DOHH2 (cell line): Measurements from ENCODE around the gene USP31.
"Not testable (repeated sequence)": the region's sequence is repeated elsewhere in the genome, so short reads cannot be mapped to it uniquely, and the experiment has no call there.

Source experiments
- H3F3A ChIP-seq: fragments of 200-600 bp; sonication (generic), shearing (Covaris generic); 2 replicates; pipeline ENCODE4 v1.6.0; 2016; ENCODE audit warnings: antibody characterized with exemption, mild to moderate bottlenecking; ENCODE audit not compliant: control insufficient read depth, insufficient read depth
- H3K27ac ChIP-seq: fragments of 200-600 bp; sonication (generic); 2 replicates; pipeline ENCODE4 v1.5.1; 2014; ENCODE audit warnings: low read depth, mild to moderate bottlenecking, low read length, moderate library complexity
- H3K27me3 ChIP-seq: fragments of 200-600 bp; sonication (generic); 2 replicates; pipeline ENCODE4 v1.6.1; 2014; ENCODE audit warnings: mild to moderate bottlenecking, low read length, mixed read lengths; ENCODE audit not compliant: control insufficient read depth
- H3K36me3 ChIP-seq: fragments of 200-600 bp; sonication (generic); 2 replicates; pipeline ENCODE4 v1.6.1; 2014; ENCODE audit warnings: mild to moderate bottlenecking, low read length, moderate library complexity, mixed read lengths; ENCODE audit not compliant: control insufficient read depth
- H3K4me1 ChIP-seq: fragments of 200-600 bp; sonication (generic); 2 replicates; pipeline ENCODE4 v1.6.1; 2014; ENCODE audit warnings: mild to moderate bottlenecking, low read length, mixed read lengths; ENCODE audit not compliant: control insufficient read depth
- H3K4me2 ChIP-seq: fragments of 200-600 bp; sonication (generic); 2 replicates; pipeline ENCODE4 v1.6.0; 2014; ENCODE audit warnings: mild to moderate bottlenecking, low read length, moderate library complexity
- H3K4me3 ChIP-seq: fragments of 200-600 bp; sonication (generic); 2 replicates; pipeline ENCODE4 v1.5.1; 2014; ENCODE audit warnings: mild to moderate bottlenecking, low read length, mixed read lengths
- H3K79me2 ChIP-seq: fragments of 200-600 bp; sonication (generic); 2 replicates; pipeline ENCODE4 v1.6.1; 2014; ENCODE audit warnings: mild to moderate bottlenecking, low read length, mixed read lengths; ENCODE audit not compliant: control insufficient read depth
- H3K9me2 ChIP-seq: fragments of 200-600 bp; sonication (generic); replicated peaks from 2 replicates; pipeline ENCODE4 v1.6.1; 2014; ENCODE audit warnings: mild to moderate bottlenecking, low read length, mixed read lengths; ENCODE audit not compliant: control insufficient read depth
- H3K9me3 ChIP-seq: fragments of 200-600 bp; sonication (generic); 2 replicates; pipeline ENCODE4 v1.6.1; 2014; ENCODE audit warnings: antibody characterized with exemption, low read length, mixed read lengths; ENCODE audit not compliant: control insufficient read depth, insufficient read depth
- H4K20me1 ChIP-seq: fragments of 200-600 bp; sonication (generic); 2 replicates; pipeline ENCODE4 v1.6.0; 2014; ENCODE audit warnings: low read depth, mild to moderate bottlenecking, antibody characterized with exemption, low read length, moderate library complexity; ENCODE audit not compliant: control insufficient read depth, insufficient read depth
- EZH2phosphoT487 ChIP-seq: fragments of 200-600 bp; sonication (generic); IDR thresholded peaks from 2 replicates; pipeline ENCODE4 v1.6.1; 2017; ENCODE audit warnings: borderline replicate concordance, mild to moderate bottlenecking, antibody characterized with exemption, low read length, moderate library complexity, mixed read lengths
- TF ChIP-seq, protein P1 (sequence below): fragments of 200-600 bp; sonication (generic); IDR thresholded peaks from one replicate; pipeline ENCODE4 v1.5.1; 2014; ENCODE audit warnings: antibody characterized with exemption, mild to moderate bottlenecking, low read depth, low read length; ENCODE audit not compliant: poor library complexity, severe bottlenecking

Gene USP31

DNA sequence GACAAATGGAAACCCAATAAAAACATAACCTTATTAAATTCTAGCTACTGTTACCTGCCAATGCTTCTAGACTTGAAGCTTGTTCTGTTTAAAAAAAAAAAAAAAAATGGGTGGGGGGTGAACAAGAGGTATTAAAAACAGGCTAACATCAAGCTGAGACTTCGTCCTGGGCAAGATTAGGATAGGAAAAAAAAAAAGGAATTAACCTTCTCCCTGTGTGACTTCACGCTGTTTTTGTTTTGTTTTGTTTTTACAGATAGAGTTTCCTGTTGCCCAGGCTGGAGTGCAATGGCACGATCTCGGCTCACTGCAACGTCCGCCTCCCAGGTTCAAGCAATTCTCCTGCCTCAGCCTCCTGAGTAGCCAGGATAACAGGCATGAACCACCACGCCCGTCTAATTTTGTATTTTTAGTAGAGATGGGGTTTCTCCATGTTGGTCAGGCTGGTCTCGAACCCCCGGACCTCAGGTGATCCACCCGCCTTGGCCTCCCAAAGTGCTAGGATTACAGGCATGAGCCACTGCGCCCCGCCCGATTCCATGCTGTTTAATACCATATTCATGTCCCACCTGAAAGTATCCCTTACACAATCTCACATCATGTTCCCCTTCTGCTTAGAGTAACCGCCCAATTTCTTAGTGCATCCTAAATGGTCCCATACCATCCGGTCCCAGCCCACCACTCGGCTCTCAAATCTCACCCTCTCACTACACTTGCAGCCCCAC is 2.2 kb downstream of the USP31 start:
- Histone ChIP-seq H3K9me3 (no peaks in the 10 kb centered on the region), H3F3A (no peaks in the 10 kb centered on the region), H3K27ac (no peak overlapping the region), H4K20me1 (peaks cover 2% of the 10 kb centered on the region; the same call in 1 of the 2 replicates), H3K4me1 (peaks cover 16% of the 10 kb centered on the region), H3K79me2 (peaks cover 62% of the 10 kb centered on the region), H3K4me2 (peak overlapping the region; percentile 68), H3K27me3 (no peaks in the 10 kb centered on the region), H3K4me3 (no peak overlapping the region), H3K9me2 (no peaks in the 10 kb centered on the region), H3K36me3 (no peaks in the 10 kb centered on the region)
- TF ChIP-seq, protein P1, sequence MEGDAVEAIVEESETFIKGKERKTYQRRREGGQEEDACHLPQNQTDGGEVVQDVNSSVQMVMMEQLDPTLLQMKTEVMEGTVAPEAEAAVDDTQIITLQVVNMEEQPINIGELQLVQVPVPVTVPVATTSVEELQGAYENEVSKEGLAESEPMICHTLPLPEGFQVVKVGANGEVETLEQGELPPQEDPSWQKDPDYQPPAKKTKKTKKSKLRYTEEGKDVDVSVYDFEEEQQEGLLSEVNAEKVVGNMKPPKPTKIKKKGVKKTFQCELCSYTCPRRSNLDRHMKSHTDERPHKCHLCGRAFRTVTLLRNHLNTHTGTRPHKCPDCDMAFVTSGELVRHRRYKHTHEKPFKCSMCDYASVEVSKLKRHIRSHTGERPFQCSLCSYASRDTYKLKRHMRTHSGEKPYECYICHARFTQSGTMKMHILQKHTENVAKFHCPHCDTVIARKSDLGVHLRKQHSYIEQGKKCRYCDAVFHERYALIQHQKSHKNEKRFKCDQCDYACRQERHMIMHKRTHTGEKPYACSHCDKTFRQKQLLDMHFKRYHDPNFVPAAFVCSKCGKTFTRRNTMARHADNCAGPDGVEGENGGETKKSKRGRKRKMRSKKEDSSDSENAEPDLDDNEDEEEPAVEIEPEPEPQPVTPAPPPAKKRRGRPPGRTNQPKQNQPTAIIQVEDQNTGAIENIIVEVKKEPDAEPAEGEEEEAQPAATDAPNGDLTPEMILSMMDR: no peak
- no peak for TF ChIP-seq EZH2phosphoT487

DNA sequence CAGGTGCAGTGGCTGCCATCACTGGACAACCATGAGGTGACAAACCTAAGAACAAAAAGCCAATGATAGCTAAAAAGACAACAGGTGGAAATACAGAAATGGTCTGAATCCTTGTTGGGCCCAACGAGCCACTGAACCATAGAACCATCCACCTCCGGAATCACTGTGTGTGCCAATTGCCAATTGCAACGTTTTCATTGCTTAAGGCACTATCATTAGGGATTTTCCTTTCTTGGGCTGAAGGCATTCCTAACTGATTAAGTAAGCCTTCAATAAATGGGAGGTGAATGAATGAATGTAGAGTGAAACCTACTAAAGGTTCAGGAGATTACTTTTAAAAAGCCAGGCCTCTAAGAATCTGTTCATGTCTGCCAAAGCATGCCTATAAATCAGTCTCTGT is 3.6 kb downstream of the USP31 start:
- TF ChIP-seq, protein P1: no peak
- TF ChIP-seq EZH2phosphoT487: no peak
- H3K4me3 ChIP-seq: no peak overlapping the region
- H3K4me2 ChIP-seq: no peak overlapping the region
- peaks cover 77% of the 10 kb centered on the region for H3K79me2 ChIP-seq
- H3K9me2 ChIP-seq: no peaks in the 10 kb centered on the region
- no peak overlapping the region for H3K27ac ChIP-seq
- peaks cover 2% of the 10 kb centered on the region; the same call in 1 of the 2 replicates for H4K20me1 ChIP-seq
- no peaks in the 10 kb centered on the region for H3K9me3 ChIP-seq
- no peaks in the 10 kb centered on the region for H3K27me3 ChIP-seq
- H3K36me3 ChIP-seq: no peaks in the 10 kb centered on the region
- peaks cover 16% of the 10 kb centered on the region for H3K4me1 ChIP-seq
- no peaks in the 10 kb centered on the region for H3F3A ChIP-seq

DNA sequence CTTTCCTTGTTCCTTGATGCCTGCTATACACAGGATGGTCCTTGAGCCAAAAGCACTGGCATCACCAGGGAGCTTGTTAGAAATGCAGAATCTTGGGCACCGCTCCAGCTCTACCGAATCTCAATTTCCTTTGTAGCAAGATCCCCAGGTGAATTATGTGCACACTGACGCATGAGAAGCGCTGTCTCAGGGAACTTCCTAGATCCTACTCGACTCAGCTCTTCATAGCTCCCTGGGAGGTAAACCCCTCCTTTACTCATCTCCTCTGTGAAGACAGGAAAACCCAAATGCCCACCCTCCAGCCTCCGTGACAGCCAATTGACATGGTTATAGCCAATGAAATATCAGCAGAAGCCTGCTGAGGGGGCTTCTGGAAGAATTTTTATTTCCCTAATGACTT is 4.1 kb downstream of the USP31 start:
- TF ChIP-seq, protein P1: no peak
- TF ChIP-seq EZH2phosphoT487: no peak
- peaks cover 81% of the 10 kb centered on the region for H3K79me2 ChIP-seq
- no peaks in the 10 kb centered on the region for H3K27me3 ChIP-seq
- H3K9me3 ChIP-seq: no peaks in the 10 kb centered on the region
- H3K4me3 ChIP-seq: no peak overlapping the region
- H3K27ac ChIP-seq: no peak overlapping the region
- no peak overlapping the region for H3K4me2 ChIP-seq
- peaks cover 2% of the 10 kb centered on the region; the same call in 1 of the 2 replicates for H4K20me1 ChIP-seq
- H3K9me2 ChIP-seq: no peaks in the 10 kb centered on the region
- peaks cover 15% of the 10 kb centered on the region for H3K4me1 ChIP-seq
- no peaks in the 10 kb centered on the region for H3K36me3 ChIP-seq
- no peaks in the 10 kb centered on the region for H3F3A ChIP-seq

DNA sequence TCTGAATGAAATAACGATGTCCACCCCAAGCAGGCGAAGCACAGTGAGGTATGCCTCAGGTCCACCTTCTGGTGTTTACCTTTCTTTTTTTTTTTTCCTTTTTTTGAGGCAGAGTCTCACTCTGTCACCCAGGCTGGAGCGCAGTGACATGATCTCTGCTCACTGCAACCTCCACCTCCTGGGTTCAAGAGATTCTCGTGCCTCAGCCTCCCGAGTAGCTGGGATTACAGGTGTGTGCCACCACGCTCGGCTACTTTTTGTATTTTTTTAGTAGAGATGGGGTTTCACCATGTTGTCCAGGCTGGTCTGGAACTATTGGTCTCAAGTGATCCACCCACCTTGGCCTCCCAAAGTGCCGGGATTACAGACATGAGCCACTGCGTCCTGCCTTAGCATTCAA is 4.9 kb downstream of the USP31 start:
- H3K79me2 ChIP-seq: peaks cover 89% of the 10 kb centered on the region
- not testable (repeated sequence) for H3K36me3 ChIP-seq, H4K20me1 ChIP-seq, H3K4me2 ChIP-seq, H3K4me3 ChIP-seq, H3K9me3 ChIP-seq, H3F3A ChIP-seq, H3K27me3 ChIP-seq, H3K27ac ChIP-seq, H3K4me1 ChIP-seq, H3K9me2 ChIP-seq
